HEK293T (cell line): ENCODE measurements around the gene CLPX.

Experiments used
- HDGF ChIP-seq: fragments of 450-650 bp; IDR thresholded peaks from 2 replicates; pipeline ENCODE4 v1.6.1; 2017; ENCODE audit warnings: antibody characterized with exemption, borderline replicate concordance
- ZNF384 ChIP-seq: fragments of 450-650 bp; IDR thresholded peaks from 2 replicates; pipeline ENCODE4 v1.6.1; 2016

GRCh38 chr15:65196637-65197336 lies 11.6 kb upstream of the CLPX start:
- no peak for TF ChIP-seq HDGF
- no peak for TF ChIP-seq ZNF384
